Keratinocyte (primary cell): Measurements from ENCODE around the gene GRAMD1A. TPM values are rescaled to one million over a fixed set of nuclear protein-coding genes. Genes with fewer than 3 reads are reported as not detected.

Experiments
- DNase-seq: peaks from one replicate; pipeline ENCODE4 v3.0.0-alpha.2; 2011; ENCODE audit warnings: low read depth, missing footprints, low spot score
- FAIRE-seq: peaks from 2 replicates; lab custom pipeline; 2011; peaks lifted over from hg19 to GRCh38; lab: Jason Lieb, UNC
- H2AFZ ChIP-seq: 2 replicates; pipeline ENCODE4 v1.6.0; 2012; ENCODE audit warnings: low read length, control low read depth, inconsistent platforms; ENCODE audit not compliant: control insufficient read depth
- H3K27ac ChIP-seq: 2 replicates; pipeline ENCODE4 v1.5.1; 2011; ENCODE audit warnings: low read length; ENCODE audit not compliant: control insufficient read depth, insufficient read depth
- H3K27me3 ChIP-seq: 3 replicates; pipeline ENCODE4 v1.6.0; 2011; ENCODE audit warnings: low read length; ENCODE audit not compliant: control insufficient read depth, insufficient read depth; ENCODE audit errors: extremely low read depth
- H3K36me3 ChIP-seq, 2 experiments: 2 replicates in 1 of 2; 3 replicates in 1 of 2; pipeline ENCODE4 v1.5.1; 2011; ENCODE audit warnings: low read length in 2 of 2, mild to moderate bottlenecking in 1 of 2; ENCODE audit not compliant: control insufficient read depth in 2 of 2, insufficient read depth in 2 of 2; ENCODE audit errors: extremely low read depth in 1 of 2
- H3K4me1 ChIP-seq: 3 replicates; pipeline ENCODE4 v1.5.1; 2011; ENCODE audit warnings: low read length; ENCODE audit not compliant: control insufficient read depth, insufficient read depth; ENCODE audit errors: extremely low read depth
- H3K4me2 ChIP-seq: 3 replicates; pipeline ENCODE4 v1.6.0; 2011; ENCODE audit warnings: low read depth, low read length; ENCODE audit not compliant: control insufficient read depth, insufficient read depth; ENCODE audit errors: extremely low read depth
- H3K4me3 ChIP-seq, 3 experiments: fragments of 200-600 bp in 1 of 3; sonication (generic) in 1 of 3; 2 replicates in 2 of 3; 3 replicates in 1 of 3; pipeline ENCODE4 v1.5.1; 2011 to 2016; ENCODE audit warnings: low read length in 3 of 3, mild to moderate bottlenecking in 3 of 3, control low read depth in 2 of 3, inconsistent platforms in 1 of 3, low read depth in 1 of 3, mixed read lengths in 1 of 3, mixed run types in 1 of 3, moderate library complexity in 1 of 3; ENCODE audit not compliant: control insufficient read depth in 2 of 3, insufficient read depth in 2 of 3; ENCODE audit errors: extremely low read depth in 1 of 3
- H3K79me2 ChIP-seq: 2 replicates; pipeline ENCODE4 v1.6.0; 2012; ENCODE audit warnings: low read length; ENCODE audit not compliant: control insufficient read depth, insufficient read depth
- H3K9ac ChIP-seq: 3 replicates; pipeline ENCODE4 v1.6.0; 2011; ENCODE audit warnings: low read length; ENCODE audit not compliant: control insufficient read depth, insufficient read depth; ENCODE audit errors: extremely low read depth
- H3K9me1 ChIP-seq: 3 replicates; pipeline ENCODE4 v1.6.0; 2011; ENCODE audit warnings: low read length; ENCODE audit not compliant: control insufficient read depth, insufficient read depth; ENCODE audit errors: extremely low read depth
- H3K9me3 ChIP-seq: 2 replicates; pipeline ENCODE4 v1.5.1; 2012; ENCODE audit warnings: low read depth, low read length; ENCODE audit not compliant: control insufficient read depth
- H4K20me1 ChIP-seq: 3 replicates; pipeline ENCODE4 v1.6.0; 2011; ENCODE audit warnings: low read length; ENCODE audit not compliant: control insufficient read depth, insufficient read depth; ENCODE audit errors: extremely low read depth
- EZH2 ChIP-seq: IDR thresholded peaks from one replicate; pipeline ENCODE4 v1.6.1; 2012; ENCODE audit warnings: inconsistent platforms, mild to moderate bottlenecking, low read length, moderate library complexity
- dilution Hi-C: fragments of 300-500 bp; cut with MboI; formaldehyde crosslinking; loops from one replicate; pipeline ENCODE4 v1.7.0; 2020; ENCODE audit warnings: low sequenced_read_pairs; ENCODE audit not compliant: extremely low pct_ligation_motif_present
- polyA plus RNA-seq, 5 experiments: library from polyadenylated mRNA; depleted of rRNA in 3 of 5; stranded (reverse) in 3 of 5; stranded (forward) in 1 of 5; unstranded in 1 of 5; fragments of >200 nt; gene quantifications; 1 replicate in 1 of 5; 2 replicates in 3 of 5; 3 replicates in 1 of 5; pipeline versions ENCODE4 v1.2.1 to v1.2.3, GENCODE V29; 2011 to 2012; ENCODE audit warnings: missing spikeins in 2 of 5, low read depth in 1 of 5, low replicate concordance in 1 of 5
- TF ChIP-seq, protein P1 (sequence below), 3 experiments: IDR thresholded peaks in 1 of 3; conservative IDR thresholded peaks in 1 of 3; optimal IDR thresholded peaks in 1 of 3; 2 replicates in 2 of 3; 3 replicates in 1 of 3; pipeline versions ENCODE3 to v1.5.1; 2011; ENCODE audit warnings: low read length in 3 of 3, mild to moderate bottlenecking in 3 of 3, moderate library complexity in 2 of 3, control low read depth in 1 of 3, inconsistent platforms in 1 of 3; ENCODE audit not compliant: insufficient read depth in 2 of 3; ENCODE audit errors: extremely low read depth in 1 of 3

GRAMD1A gene
- polyA plus RNA-seq, 1 donor (not counting 4 experiments of a cell fraction or from before 2014, with no cell fraction given) = 24.6 TPM

DNA sequence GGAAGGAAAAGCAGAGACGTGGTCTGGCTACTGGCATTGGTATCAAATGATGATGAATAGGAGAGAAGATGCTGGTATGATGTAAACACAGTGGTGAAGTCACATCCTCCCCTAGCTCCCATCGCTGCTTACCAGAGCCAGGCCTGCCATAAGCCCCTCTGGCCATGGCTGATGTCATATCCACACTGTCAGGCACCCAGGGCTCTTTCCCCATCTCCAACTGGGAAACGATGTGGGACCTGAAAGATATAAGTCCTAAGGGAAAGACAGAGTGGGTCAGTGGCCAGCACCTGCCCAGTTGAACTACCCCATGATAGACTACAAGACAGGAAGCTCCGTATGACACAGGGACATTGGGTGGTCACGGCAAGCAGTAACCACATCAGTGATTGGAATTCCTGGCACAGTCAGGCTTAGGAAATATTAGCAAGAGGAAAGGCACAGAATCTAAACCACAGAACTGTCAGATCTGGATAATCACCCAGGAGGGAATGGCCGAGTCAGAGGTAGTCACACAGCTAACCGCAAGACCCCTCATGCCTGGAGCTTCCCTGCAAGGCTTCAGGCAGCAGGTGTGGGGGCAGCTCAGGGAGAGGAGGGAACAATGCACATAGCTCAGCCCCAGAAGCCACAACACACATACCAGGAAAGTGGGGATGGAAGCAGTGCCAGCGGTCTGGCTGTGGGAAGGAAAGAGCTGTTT, 39.9 kb upstream of the GRAMD1A start:
- Histone ChIP-seq H3K4me2 (no peak overlapping the region), H3K79me2 (peaks cover 5% of the 10 kb centered on the region), H4K20me1 (no peaks in the 10 kb centered on the region), H3K9me3 (peaks cover 26% of the 10 kb centered on the region), H3K9ac (no peak overlapping the region), H3K4me3 (no peak overlapping the region), H3K27me3 (no peaks in the 10 kb centered on the region), H3K9me1 (no peaks in the 10 kb centered on the region), H3K4me1 (peaks cover 10% of the 10 kb centered on the region), H3K36me3 (peaks cover 5 to 19% of the 10 kb centered on the region in 2 experiments), H3K27ac (no peak overlapping the region), H2AFZ (no peak overlapping the region)
- TF ChIP-seq, protein P1, sequence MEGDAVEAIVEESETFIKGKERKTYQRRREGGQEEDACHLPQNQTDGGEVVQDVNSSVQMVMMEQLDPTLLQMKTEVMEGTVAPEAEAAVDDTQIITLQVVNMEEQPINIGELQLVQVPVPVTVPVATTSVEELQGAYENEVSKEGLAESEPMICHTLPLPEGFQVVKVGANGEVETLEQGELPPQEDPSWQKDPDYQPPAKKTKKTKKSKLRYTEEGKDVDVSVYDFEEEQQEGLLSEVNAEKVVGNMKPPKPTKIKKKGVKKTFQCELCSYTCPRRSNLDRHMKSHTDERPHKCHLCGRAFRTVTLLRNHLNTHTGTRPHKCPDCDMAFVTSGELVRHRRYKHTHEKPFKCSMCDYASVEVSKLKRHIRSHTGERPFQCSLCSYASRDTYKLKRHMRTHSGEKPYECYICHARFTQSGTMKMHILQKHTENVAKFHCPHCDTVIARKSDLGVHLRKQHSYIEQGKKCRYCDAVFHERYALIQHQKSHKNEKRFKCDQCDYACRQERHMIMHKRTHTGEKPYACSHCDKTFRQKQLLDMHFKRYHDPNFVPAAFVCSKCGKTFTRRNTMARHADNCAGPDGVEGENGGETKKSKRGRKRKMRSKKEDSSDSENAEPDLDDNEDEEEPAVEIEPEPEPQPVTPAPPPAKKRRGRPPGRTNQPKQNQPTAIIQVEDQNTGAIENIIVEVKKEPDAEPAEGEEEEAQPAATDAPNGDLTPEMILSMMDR (optimal IDR thresholded peaks at IDR 0.05 in 1 of 3, IDR thresholded peaks at IDR 0.05 in 1 of 3, conservative IDR thresholded peaks at IDR 0.05 in 1 of 3; ENCODE audit: extremely low read depth in 1 of 3, insufficient read depth in 2 of 3, low read length in 3 of 3) = no peak
- TF ChIP-seq EZH2 = no peak
- dilution Hi-C loops = no loop called here
- FAIRE-seq = no peak
- no peak for DNase-seq

GRCh38 chr19:34960940-34961679, 39.0 kb upstream of the GRAMD1A start:
- Histone ChIP-seq H2AFZ (no peak overlapping the region), H3K27ac (no peak overlapping the region), H3K36me3 (peaks cover 5 to 19% of the 10 kb centered on the region in 2 experiments), H3K79me2 (peaks cover 5% of the 10 kb centered on the region), H3K4me1 (peaks cover 10% of the 10 kb centered on the region), H4K20me1 (no peaks in the 10 kb centered on the region), H3K4me2 (no peak overlapping the region), H3K4me3 (no peak overlapping the region), H3K9me3 (peaks cover 26% of the 10 kb centered on the region), H3K9ac (no peak overlapping the region), H3K9me1 (no peaks in the 10 kb centered on the region), H3K27me3 (no peaks in the 10 kb centered on the region)
- dilution Hi-C loops = no loop called here
- DNase-seq (no peak), FAIRE-seq (no peak)
- TF ChIP-seq EZH2 = no peak
- TF ChIP-seq, protein P1 (optimal IDR thresholded peaks at IDR 0.05 in 1 of 3, IDR thresholded peaks at IDR 0.05 in 1 of 3, conservative IDR thresholded peaks at IDR 0.05 in 1 of 3; ENCODE audit: extremely low read depth in 1 of 3, insufficient read depth in 2 of 3, low read length in 3 of 3) = no peak
